ENCODE measurements around the gene COX6A2.
"Not testable (repeated sequence)": the region's sequence is repeated elsewhere in the genome, so short reads cannot be mapped to it uniquely, and the experiment has no call there.

The COX6A2 gene

GRCh38 chr16:31438414-31438813 is 10.3 kb upstream of the COX6A2 start:
- no peak for DNase-seq
- no peak for ATAC-seq

- DNase-seq (no peak), ATAC-seq (no peak)
Measured at GRCh38 chr16:31436221-31437045, 8.3 kb upstream of the COX6A2 start.

DNA sequence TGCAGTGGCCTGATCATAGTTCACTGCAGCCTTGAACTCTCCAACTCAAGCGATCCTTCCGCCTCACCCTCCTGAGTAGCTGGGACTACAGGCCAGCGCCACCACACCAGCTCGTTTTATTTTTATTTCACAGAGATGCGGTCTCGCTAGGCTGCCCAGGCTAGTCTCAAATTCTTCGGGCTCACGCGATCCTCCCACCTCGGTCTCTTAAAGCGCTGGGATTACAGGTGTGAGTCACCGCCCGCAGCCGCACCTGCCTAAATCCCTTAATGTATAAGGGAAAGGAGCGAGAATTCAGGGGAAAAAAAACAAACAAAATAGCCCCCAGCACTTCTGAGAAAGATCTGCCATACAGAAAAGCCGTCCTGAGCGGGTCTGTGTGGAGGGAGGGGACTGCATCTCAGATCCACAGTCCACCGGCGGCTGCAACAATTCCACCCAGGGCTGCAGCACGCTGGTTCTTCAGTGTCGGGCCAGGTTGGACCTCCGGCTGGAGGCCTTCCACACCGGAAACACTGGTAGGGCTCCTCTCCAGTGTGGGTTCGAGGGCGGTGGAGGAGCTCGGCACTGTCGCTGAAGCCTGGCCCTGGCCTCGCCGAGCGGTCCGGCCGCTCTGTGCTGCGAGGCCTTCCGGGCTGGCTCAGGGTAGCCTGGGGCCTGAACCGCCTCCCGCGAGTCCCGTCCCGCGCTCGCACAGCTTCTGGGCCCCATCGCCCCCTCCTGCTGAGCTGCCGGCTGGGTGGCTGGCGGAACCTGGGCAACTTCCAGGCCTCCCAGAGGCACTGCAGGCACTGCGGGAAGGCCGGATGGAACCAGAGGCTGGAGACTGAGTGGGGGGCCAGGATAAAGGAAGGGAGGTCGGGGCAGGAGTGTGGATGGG is 7.4 kb upstream of the COX6A2 start:
- ATAC-seq (no peak), DNase-seq (no peak)

DNA sequence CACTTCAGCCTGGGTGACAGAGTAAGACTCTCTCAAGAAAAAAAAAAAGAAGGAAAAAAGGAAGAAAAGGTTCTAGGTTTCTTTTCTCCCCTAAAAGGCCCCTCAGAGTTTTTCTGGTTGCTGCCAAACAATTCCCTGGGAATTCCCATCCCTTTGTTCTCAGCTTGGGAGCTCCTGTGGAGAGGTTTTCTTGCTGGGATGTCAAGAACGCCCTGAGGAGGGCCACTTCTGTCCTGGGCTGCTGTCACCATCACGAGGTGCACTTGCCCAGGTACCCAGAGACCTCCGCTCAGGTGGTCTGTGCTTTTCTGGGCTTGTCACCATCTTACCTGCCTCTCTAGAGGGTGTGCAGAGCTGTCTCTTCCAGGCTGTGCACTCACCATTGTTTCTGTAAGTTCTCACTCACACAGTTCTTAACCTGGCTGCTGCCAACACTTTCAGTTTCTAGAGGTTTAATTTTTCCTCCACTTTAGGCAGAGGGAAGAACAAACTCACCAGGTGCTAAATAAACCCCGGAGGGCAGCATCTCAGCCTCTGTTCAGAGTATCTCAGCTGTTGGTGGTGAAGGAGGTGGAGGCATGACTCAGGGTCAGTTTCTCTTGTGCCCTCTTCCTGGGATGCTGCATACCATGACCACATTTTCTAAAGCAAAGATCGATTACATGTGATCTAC is 2.4 kb upstream of the COX6A2 start:
- ATAC-seq (peak; percentile 73), DNase-seq (no peak)

DNA sequence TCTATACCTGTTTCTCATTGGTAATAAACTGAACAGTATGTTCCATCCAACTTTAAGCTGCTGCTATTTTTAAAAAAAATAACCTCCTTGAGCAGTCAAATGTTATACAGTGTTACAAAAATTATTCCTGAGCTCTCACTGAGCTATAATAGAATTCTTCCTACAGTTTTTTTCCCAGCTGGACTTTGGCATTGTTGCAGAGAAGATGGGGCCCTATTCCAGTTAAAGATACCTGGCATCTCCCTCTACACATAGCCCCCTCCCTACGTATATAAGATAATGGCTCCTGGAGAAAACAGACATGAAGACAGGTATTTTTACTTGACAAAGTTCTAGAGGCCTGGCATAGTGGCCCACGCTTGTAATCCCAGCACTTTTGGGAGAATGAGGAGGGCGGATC is 1.6 kb upstream of the COX6A2 start:
- no peak for ATAC-seq
- DNase-seq = no peak

DNA sequence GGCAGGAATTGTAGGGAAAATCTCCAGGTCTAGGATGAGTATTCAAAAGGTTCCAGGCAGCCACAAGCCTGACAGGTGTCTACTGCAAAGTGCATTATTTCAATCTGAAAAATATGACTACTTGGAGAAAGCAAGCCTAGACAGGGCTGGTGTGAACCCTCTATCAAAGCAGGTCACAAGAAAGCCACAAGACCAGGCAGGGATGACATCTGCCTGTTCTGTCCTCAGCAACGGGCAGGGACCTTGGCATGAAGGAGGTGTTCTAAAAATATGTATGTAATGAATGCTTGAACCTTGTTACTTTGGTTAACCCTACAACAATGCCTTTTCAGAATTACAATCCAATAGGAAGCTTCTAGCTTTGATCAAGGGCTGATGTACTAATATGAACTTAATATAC is 1.2 kb upstream of the COX6A2 start:
- ATAC-seq = no peak
- DNase-seq = no peak

- ATAC-seq = no peak
- no peak for DNase-seq
Measured at GRCh38 chr16:31428638-31429247, 583 bp upstream of the COX6A2 start.

GRCh38 chr16:31427441-31428278 is 500 bp downstream of the COX6A2 start:
- DNase-seq = peak; percentile 56
- no peak for ATAC-seq

DNA sequence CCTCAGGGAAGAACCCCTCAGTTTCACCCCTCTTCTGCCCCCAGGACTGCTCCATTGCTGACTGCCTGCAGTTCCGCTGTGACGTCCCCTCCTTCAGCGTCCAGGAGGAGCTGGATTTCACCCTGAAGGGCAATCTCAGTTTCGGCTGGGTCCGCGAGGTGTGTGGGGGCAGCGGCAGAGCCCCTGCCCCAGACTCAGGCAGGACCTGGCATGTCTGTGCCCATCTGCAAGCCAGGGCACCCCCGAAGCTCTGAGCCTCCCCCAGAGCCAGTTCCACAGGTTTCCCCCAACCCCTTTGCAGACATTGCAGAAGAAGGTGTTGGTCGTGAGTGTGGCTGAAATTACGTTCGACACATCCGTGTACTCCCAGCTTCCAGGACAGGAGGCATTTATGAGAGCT is 4.4 kb downstream of the COX6A2 start:
- ATAC-seq (no peak), DNase-seq (no peak)

- DNase-seq = no peak
- no peak for ATAC-seq
Measured at GRCh38 chr16:31423241-31423640, 4.9 kb downstream of the COX6A2 start.

GRCh38 chr16:31421587-31421986 is 6.6 kb downstream of the COX6A2 start:
- ATAC-seq (peak; percentile 93), DNase-seq (peak; percentile 68)

DNA sequence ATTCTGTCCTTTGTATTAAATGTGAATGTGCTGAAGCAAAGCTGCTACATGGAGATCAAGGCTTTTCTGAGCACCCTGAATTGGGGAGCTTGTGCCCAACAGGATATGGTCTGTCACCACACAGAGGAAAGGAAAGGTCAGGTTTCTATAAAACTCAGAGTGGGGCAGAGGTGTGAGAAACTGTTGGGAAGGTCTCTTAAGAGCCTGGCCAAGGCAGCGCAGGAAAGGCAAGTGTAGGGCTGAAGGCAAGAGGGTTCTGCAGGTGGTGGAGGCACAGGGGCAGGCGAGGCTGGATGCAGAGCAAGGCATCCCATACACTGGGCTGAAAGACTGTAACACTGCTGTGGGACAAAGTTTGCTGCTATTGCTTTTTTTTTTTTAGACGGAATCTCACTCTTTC is 8.1 kb downstream of the COX6A2 start:
- DNase-seq = peak; percentile 47
- ATAC-seq = peak; percentile 73

- no peak for DNase-seq
- no peak for ATAC-seq
Measured at GRCh38 chr16:31417916-31418315, 10.2 kb downstream of the COX6A2 start.

DNA sequence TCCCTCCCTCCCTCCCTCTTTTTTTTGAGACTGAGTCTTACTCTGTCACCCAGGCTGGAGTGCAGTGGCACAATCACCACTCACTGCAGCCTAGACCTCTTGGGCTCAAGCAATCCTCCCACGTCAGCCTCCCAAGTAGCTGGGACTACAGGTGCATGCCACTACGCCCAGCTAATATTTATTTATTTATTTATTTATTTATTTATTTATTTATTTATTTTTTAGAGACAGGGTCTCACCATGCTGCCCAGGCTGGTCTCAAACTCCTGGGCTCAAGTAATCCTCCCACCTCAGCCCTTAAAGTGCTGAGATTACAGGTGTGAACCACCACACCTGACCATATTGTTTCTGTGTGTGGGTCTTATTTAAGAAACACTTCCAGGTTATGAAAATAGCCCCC is 11.1 kb downstream of the COX6A2 start:
- not testable (repeated sequence) for DNase-seq, ATAC-seq

DNA sequence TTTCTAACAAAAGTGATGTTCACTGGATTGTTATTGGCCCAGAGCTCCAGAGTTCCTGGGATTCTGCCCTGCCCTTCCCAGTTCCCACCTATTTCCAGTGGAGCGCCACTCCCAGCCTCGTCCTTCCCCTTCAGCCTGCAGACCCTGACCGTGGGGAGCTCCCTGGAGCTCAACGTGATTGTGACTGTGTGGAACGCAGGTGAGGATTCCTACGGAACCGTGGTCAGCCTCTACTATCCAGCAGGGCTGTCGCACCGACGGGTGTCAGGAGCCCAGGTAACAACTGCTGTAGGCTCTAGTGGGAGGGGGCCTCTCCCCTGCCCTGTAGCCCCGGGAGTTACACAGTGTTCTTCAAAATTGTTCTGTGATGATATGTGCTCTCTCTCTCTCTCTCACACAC is 11.8 kb downstream of the COX6A2 start:
- no peak for ATAC-seq

GRCh38 chr16:31414706-31415105 is 13.5 kb downstream of the COX6A2 start:
- no peak for ATAC-seq
- no peak for DNase-seq

More for the DNA sequence above, 11.8 kb downstream of the COX6A2 start:
- DNase-seq = no peak

GRCh38 chr16:31413943-31414342 is 14.2 kb downstream of the COX6A2 start:
- DNase-seq (no peak), ATAC-seq (no peak)

DNA sequence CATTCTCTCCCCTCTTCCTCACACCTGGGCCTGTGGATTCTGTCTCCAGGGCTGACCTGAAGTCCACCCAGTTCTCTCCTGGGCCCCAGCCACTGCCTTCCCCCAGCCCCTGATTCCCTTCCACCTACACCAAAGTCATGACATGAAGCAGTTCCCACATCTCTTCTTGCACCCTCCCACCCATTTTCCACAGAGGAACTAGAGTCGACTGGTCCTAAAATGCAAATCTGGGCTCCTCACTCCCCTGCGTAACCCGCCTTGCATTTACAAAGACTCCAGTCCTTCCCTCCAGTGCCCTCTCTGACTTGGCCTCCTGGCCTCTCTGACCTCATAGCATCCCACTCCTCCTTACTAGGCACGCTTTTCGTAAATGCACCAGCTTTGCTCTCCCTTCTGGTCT is 14.8 kb downstream of the COX6A2 start:
- DNase-seq (no peak), ATAC-seq (no peak)

- no peak for DNase-seq
- ATAC-seq = no peak
Measured at GRCh38 chr16:31412750-31413149, 15.4 kb downstream of the COX6A2 start.

DNA sequence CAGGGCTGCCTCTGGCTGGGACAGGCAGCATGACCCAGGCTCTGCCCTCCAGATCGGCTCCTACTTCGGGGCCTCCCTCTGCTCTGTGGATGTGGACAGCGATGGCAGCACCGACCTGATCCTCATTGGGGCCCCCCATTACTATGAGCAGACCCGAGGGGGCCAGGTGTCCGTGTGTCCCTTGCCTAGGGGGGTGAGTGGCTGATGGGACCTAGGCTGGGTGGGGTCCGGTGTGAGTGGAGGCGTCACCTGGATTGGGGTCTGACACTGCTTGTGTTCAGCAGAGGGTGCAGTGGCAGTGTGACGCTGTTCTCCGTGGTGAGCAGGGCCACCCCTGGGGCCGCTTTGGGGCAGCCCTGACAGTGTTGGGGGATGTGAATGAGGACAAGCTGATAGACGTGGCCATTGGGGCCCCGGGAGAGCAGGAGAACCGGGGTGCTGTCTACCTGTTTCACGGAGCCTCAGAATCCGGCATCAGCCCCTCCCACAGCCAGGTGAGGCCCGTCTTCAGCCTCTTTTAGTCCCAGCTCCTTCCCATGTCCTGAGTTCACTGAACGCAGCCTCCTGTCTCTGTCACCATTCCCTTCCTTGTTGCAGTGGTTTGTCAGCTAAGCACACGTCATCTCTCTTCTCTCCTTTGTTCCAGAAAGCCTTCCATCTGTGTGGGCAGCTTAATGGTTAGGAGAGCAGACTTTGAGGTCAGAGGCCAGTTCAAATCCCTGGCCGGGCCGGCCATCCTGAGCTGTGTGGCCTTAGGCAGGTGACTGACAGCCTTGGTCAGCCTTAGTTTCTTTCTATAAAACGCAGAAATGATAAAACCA is 16.9 kb downstream of the COX6A2 start:
- ATAC-seq (no peak), DNase-seq (no peak)

Measured in stimulated activated naive CD8-positive, alpha-beta T cell treated with anti-CD3 and anti-CD28 coated beads, Interleukin-15, Interleukin-2, amounts not matched to agents 100 U/mL and 50 U/mL, for 24 hours (primary cell).